Astrocyte (in vitro differentiated cells and primary cell): ENCODE measurements around the gene CDK4. TPM values are rescaled to one million over a fixed set of nuclear protein-coding genes. Genes with fewer than 3 reads are reported as not detected.

Experiments
- DNase-seq: peaks from one replicate; pipeline ENCODE4 v3.0.0-alpha.2; 2010; ENCODE audit warnings: low read depth
- FAIRE-seq: peaks from 2 replicates; lab custom pipeline; 2011; peaks lifted over from hg19 to GRCh38; lab: Jason Lieb, UNC
- H2AFZ ChIP-seq: 2 replicates; pipeline ENCODE4 v1.6.0; 2012; ENCODE audit warnings: low read depth, low read length, inconsistent platforms
- H3K27ac ChIP-seq: 2 replicates; pipeline ENCODE4 v1.5.1; 2011; ENCODE audit warnings: low read depth, low read length, inconsistent platforms
- H3K27me3 ChIP-seq: 2 replicates; pipeline ENCODE4 v1.6.0; 2011; ENCODE audit warnings: low read length, inconsistent platforms; ENCODE audit not compliant: insufficient read depth
- H3K36me3 ChIP-seq: 2 replicates; pipeline ENCODE4 v1.5.1; 2011; ENCODE audit warnings: low read length, inconsistent platforms; ENCODE audit not compliant: insufficient read depth
- H3K4me1 ChIP-seq: 2 replicates; pipeline ENCODE4 v1.5.1; 2011; ENCODE audit warnings: low read length, inconsistent platforms; ENCODE audit not compliant: insufficient read depth
- H3K4me2 ChIP-seq: 2 replicates; pipeline ENCODE4 v1.6.0; 2012; ENCODE audit warnings: low read length, inconsistent platforms
- H3K4me3 ChIP-seq: 2 replicates; pipeline ENCODE4 v1.5.1; 2011; ENCODE audit warnings: low read depth, mild to moderate bottlenecking, low read length, inconsistent platforms; ENCODE audit not compliant: insufficient read depth
- H3K79me2 ChIP-seq: 2 replicates; pipeline ENCODE4 v1.6.0; 2012; ENCODE audit warnings: mild to moderate bottlenecking, low read length, inconsistent platforms; ENCODE audit not compliant: insufficient read depth
- H3K9ac ChIP-seq: 2 replicates; pipeline ENCODE4 v1.6.0; 2012; ENCODE audit warnings: mild to moderate bottlenecking, low read length, inconsistent platforms
- H3K9me3 ChIP-seq: 2 replicates; pipeline ENCODE4 v1.5.1; 2012; ENCODE audit warnings: low read depth, mild to moderate bottlenecking, low read length, inconsistent platforms; ENCODE audit not compliant: insufficient read depth
- H4K20me1 ChIP-seq: 2 replicates; pipeline ENCODE4 v1.6.0; 2012; ENCODE audit warnings: low read length, inconsistent platforms; ENCODE audit not compliant: insufficient read depth
- H3K27ac Mint-ChIP-seq: one replicate; pipeline ENCODE4 v1.8.0; 2021; ENCODE audit warnings: mild to moderate bottlenecking, mixed read lengths; ENCODE audit not compliant: unreplicated experiment
- H3K27me3 Mint-ChIP-seq: one replicate; pipeline ENCODE4 v1.8.0; 2021; ENCODE audit warnings: low read depth, mixed read lengths; ENCODE audit not compliant: unreplicated experiment
- H3K36me3 Mint-ChIP-seq: one replicate; pipeline ENCODE4 v1.8.0; 2021; ENCODE audit warnings: low read depth, mixed read lengths; ENCODE audit not compliant: unreplicated experiment
- H3K4me1 Mint-ChIP-seq: one replicate; pipeline ENCODE4 v1.8.0; 2021; ENCODE audit warnings: low read depth, mixed read lengths; ENCODE audit not compliant: unreplicated experiment
- H3K4me3 Mint-ChIP-seq: one replicate; pipeline ENCODE4 v1.8.0; 2021; ENCODE audit warnings: mild to moderate bottlenecking, moderate library complexity, mixed read lengths; ENCODE audit not compliant: unreplicated experiment
- H3K9me3 Mint-ChIP-seq: one replicate; pipeline ENCODE4 v1.8.0; 2021; ENCODE audit warnings: mild to moderate bottlenecking, mixed read lengths; ENCODE audit not compliant: unreplicated experiment
- CTCF ChIP-seq: IDR thresholded peaks from 2 replicates; pipeline ENCODE4 v1.5.1; 2011; ENCODE audit warnings: low read depth, mild to moderate bottlenecking, inconsistent platforms, low read length, moderate library complexity; ENCODE audit not compliant: insufficient read depth
- EZH2 ChIP-seq: IDR thresholded peaks from 2 replicates; pipeline ENCODE4 v1.6.1; 2012; ENCODE audit warnings: mild to moderate bottlenecking, low read length, inconsistent platforms; ENCODE audit not compliant: insufficient read depth
- total RNA-seq: library from RNA; stranded (reverse); gene quantifications from 2 replicates; pipeline ENCODE4 v1.2.1, GENCODE V29; 2021

Gene CDK4
- total RNA-seq, 1 donor from 2014 or later, result 133 TPM

- no peaks in the 10 kb centered on the region for H3K9me3 ChIP-seq
- no peak for FAIRE-seq
- H3K4me1 Mint-ChIP-seq, result no peaks in the 10 kb centered on the region
- peaks cover 29% of the 10 kb centered on the region for H3K36me3 Mint-ChIP-seq
- H4K20me1 ChIP-seq, result no peaks in the 10 kb centered on the region
- no peak overlapping the region for H3K4me3 ChIP-seq
- no peaks in the 10 kb centered on the region for H3K27me3 Mint-ChIP-seq
- no peaks in the 10 kb centered on the region for H3K4me1 ChIP-seq
- H3K36me3 ChIP-seq, result no peaks in the 10 kb centered on the region
- no peak overlapping the region for H3K27ac Mint-ChIP-seq
- no peak overlapping the region for H3K4me3 Mint-ChIP-seq
- peaks cover 9% of the 10 kb centered on the region for H3K9me3 Mint-ChIP-seq
- H3K27ac ChIP-seq, result no peak overlapping the region
- DNase-seq, result no peak
- no peaks in the 10 kb centered on the region for H3K27me3 ChIP-seq
- no peak overlapping the region for H2AFZ ChIP-seq
- no peak overlapping the region for H3K4me2 ChIP-seq
- H3K79me2 ChIP-seq, result no peaks in the 10 kb centered on the region
- H3K9ac ChIP-seq, result no peak overlapping the region
- TF ChIP-seq EZH2 (no peak), CTCF (no peak)
Observed at GRCh38 chr12:57707250-57707649, 44.9 kb downstream of the CDK4 start.

- Mint-ChIP-seq H3K36me3 (peaks cover 46% of the 10 kb centered on the region), H3K4me1 (no peaks in the 10 kb centered on the region), H3K27me3 (no peaks in the 10 kb centered on the region), H3K27ac (no peak overlapping the region), H3K9me3 (peaks cover 9% of the 10 kb centered on the region), H3K4me3 (no peak overlapping the region)
- TF ChIP-seq CTCF (no peak), EZH2 (no peak)
- Histone ChIP-seq H3K36me3 (peaks cover 11% of the 10 kb centered on the region), H3K27me3 (no peaks in the 10 kb centered on the region), H3K27ac (no peak overlapping the region), H3K9me3 (no peaks in the 10 kb centered on the region), H3K4me1 (no peaks in the 10 kb centered on the region), H3K4me3 (no peak overlapping the region), H4K20me1 (peaks cover 3% of the 10 kb centered on the region), H2AFZ (no peak overlapping the region), H3K9ac (no peak overlapping the region), H3K4me2 (no peak overlapping the region), H3K79me2 (peaks cover under 1% of the 10 kb centered on the region)
- FAIRE-seq (no peak), DNase-seq (no peak)
Observed at GRCh38 chr12:57700317-57700716, 51.8 kb downstream of the CDK4 start.

- Histone ChIP-seq H2AFZ (no peak overlapping the region), H3K4me2 (no peak overlapping the region), H3K27ac (no peak overlapping the region), H3K9ac (no peak overlapping the region), H3K79me2 (peaks cover 13% of the 10 kb centered on the region), H4K20me1 (peaks cover 3% of the 10 kb centered on the region), H3K4me3 (no peak overlapping the region), H3K27me3 (no peaks in the 10 kb centered on the region), H3K36me3 (peaks cover 11% of the 10 kb centered on the region), H3K9me3 (no peaks in the 10 kb centered on the region), H3K4me1 (peaks cover 7% of the 10 kb centered on the region)
- no peak for FAIRE-seq
- Mint-ChIP-seq H3K4me1 (no peaks in the 10 kb centered on the region), H3K9me3 (peaks cover 3% of the 10 kb centered on the region), H3K4me3 (no peak overlapping the region), H3K36me3 (peaks cover 39% of the 10 kb centered on the region), H3K27me3 (no peaks in the 10 kb centered on the region), H3K27ac (no peak overlapping the region)
- no peak for TF ChIP-seq CTCF
- TF ChIP-seq EZH2, result no peak
- DNase-seq, result no peak
Observed at GRCh38 chr12:57698414-57698813, 53.7 kb downstream of the CDK4 start.
